ENCODE measurements around the gene ULK1. TPM values are rescaled to one million over a fixed set of nuclear protein-coding genes. Genes with fewer than 3 reads are reported as not detected.
A peak's percentile ranks its signal among the peaks of the same experiment; 100 is the strongest.

Gene ULK1
- total and polyA plus RNA-seq, 2 of the 13 experiments (the other 11 are each of a cell fraction or from before 2014, with no cell fraction given), result 2.8 to 10.1 TPM

GRCh38 chr12:131929581-131930456, 35.4 kb downstream of the ULK1 start (continued):
- TF ChIP-seq SNAPC4 (CRISPR knock-in tag; IDR thresholded peaks at IDR 0.05) (no peak), ZNF772 (CRISPR knock-in tag; IDR thresholded peaks at IDR 0.05) (no peak), MYC (CRISPR knock-in tag; IDR thresholded peaks at IDR 0.05; ENCODE audit: borderline replicate concordance) (peak; percentile 20; the same call in 1 of the 2 replicates), CREM (IDR thresholded peaks at IDR 0.05) (0 out of 2 replicates have a peak, but pooled peaks have one; percentile 6), CREM (CRISPR knock-in tag; IDR thresholded peaks at IDR 0.05) (no peak), SOX6 (IDR thresholded peaks at IDR 0.05) (no peak), SOX6 (CRISPR knock-in tag; IDR thresholded peaks at IDR 0.05) (no peak), HMGXB4 (CRISPR knock-in tag; IDR thresholded peaks at IDR 0.05; ENCODE audit: borderline replicate concordance in 1 of 2, low read depth in 1 of 2) (0 out of 4 replicates have a peak, but pooled peaks of 1 of the 2 experiments have one; percentile 16), NONO (IDR thresholded peaks at IDR 0.05) (no peak), NONO (CRISPR knock-in tag; conservative IDR thresholded peaks at IDR 0.05) (no peak; the same call in 1 of the 2 replicates), RORA (CRISPR knock-in tag; IDR thresholded peaks at IDR 0.05) (no peak), SP5 (CRISPR knock-in tag; IDR thresholded peaks at IDR 0.05; ENCODE audit: borderline replicate concordance, low read depth) (0 out of 2 replicates have a peak, but pooled peaks have one; percentile 4), MIER3 (CRISPR knock-in tag; IDR thresholded peaks at IDR 0.05; ENCODE audit: borderline replicate concordance) (no peak), UBTF (CRISPR knock-in tag; IDR thresholded peaks at IDR 0.05) (peak; percentile 62; the same call in 1 of the 2 replicates), HMG20A (CRISPR knock-in tag; IDR thresholded peaks at IDR 0.05; ENCODE audit: borderline replicate concordance) (no peak), ZNF761 (CRISPR knock-in tag; conservative IDR thresholded peaks at IDR 0.05) (0 out of 2 replicates have a peak, but pooled peaks have one; percentile 18), RBM39 (IDR thresholded peaks at IDR 0.05; ENCODE audit: low read depth, low read length, poor library complexity, severe bottlenecking) (peak; percentile 16), PTBP1 (IDR thresholded peaks at IDR 0.05; ENCODE audit: low read depth, low read length, poor library complexity, severe bottlenecking) (no peak), AKAP8 (CRISPR knock-in tag; IDR thresholded peaks at IDR 0.05) (0 out of 2 replicates have a peak, but pooled peaks have one; percentile 24), TAF15 (IDR thresholded peaks at IDR 0.05; ENCODE audit: low read depth, low read length, poor library complexity, severe bottlenecking) (peak; percentile 50)

Data from HepG2 (cell line).